ENCODE data around the gene DIRAS1.

Gene DIRAS1

GRCh38 chr19:2765376-2765775 lies 44.2 kb upstream of the DIRAS1 start:
- no peak overlapping the region for H3K27ac ChIP-seq (ENCODE audit: low read depth, low read length)
- H3K27me3 ChIP-seq (ENCODE audit: low read length) = no peaks in the 10 kb centered on the region
- H3K36me3 ChIP-seq (ENCODE audit: low read length) = no peaks in the 10 kb centered on the region
- H4K20me1 ChIP-seq (ENCODE audit: low read depth, low read length) = no peaks in the 10 kb centered on the region; the same call in 1 of the 2 replicates
- no peaks in the 10 kb centered on the region for H3K9me2 ChIP-seq (replicated peaks; ENCODE audit: insufficient read depth, low read length)
- no peaks in the 10 kb centered on the region for H3F3A ChIP-seq (ENCODE audit: insufficient read depth)
- no peak overlapping the region for H3K4me3 ChIP-seq (ENCODE audit: insufficient read depth, low read length, poor library complexity, severe bottlenecking)
- H3K9ac ChIP-seq (ENCODE audit: low read length) = no peak overlapping the region
- H3K9me3 ChIP-seq (ENCODE audit: insufficient read depth, low read length) = no peaks in the 10 kb centered on the region
- H3K4me2 ChIP-seq (ENCODE audit: low read depth, low read length, poor library complexity, severe bottlenecking) = no peak overlapping the region
- no peak overlapping the region for H2AFZ ChIP-seq (ENCODE audit: low read depth, low read length, severe bottlenecking)
- TF ChIP-seq, protein P1, sequence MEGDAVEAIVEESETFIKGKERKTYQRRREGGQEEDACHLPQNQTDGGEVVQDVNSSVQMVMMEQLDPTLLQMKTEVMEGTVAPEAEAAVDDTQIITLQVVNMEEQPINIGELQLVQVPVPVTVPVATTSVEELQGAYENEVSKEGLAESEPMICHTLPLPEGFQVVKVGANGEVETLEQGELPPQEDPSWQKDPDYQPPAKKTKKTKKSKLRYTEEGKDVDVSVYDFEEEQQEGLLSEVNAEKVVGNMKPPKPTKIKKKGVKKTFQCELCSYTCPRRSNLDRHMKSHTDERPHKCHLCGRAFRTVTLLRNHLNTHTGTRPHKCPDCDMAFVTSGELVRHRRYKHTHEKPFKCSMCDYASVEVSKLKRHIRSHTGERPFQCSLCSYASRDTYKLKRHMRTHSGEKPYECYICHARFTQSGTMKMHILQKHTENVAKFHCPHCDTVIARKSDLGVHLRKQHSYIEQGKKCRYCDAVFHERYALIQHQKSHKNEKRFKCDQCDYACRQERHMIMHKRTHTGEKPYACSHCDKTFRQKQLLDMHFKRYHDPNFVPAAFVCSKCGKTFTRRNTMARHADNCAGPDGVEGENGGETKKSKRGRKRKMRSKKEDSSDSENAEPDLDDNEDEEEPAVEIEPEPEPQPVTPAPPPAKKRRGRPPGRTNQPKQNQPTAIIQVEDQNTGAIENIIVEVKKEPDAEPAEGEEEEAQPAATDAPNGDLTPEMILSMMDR (IDR thresholded peaks at IDR 0.05; ENCODE audit: insufficient read depth, low read length, poor library complexity, severe bottlenecking) = no peak
- TF ChIP-seq EZH2phosphoT487 (conservative IDR thresholded peaks at IDR 0.05; ENCODE audit: low read length) = no peak
- peaks cover 13% of the 10 kb centered on the region for H3K79me2 ChIP-seq (ENCODE audit: insufficient read depth, low read length)

DNA sequence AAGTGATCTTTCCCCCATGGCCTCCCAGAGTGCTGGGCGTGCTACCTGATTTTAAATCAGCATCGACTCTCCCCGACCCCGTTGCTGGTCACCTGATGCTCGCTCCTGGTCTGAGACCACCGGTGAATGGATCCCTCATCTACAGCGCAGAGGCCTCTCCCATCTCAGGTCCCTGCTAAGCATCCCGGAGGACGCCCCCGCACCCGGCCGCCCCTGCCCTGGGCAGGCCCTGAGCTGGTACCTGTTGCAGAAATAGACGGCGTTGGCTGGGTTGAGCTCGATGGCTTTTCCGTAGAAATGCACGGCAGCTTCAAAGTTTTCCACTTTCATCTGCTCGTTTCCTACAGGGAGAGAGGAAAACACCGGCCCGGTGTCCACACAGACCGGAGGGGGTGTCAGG lies 43.8 kb upstream of the DIRAS1 start:
- no peaks in the 10 kb centered on the region for H3F3A ChIP-seq (ENCODE audit: insufficient read depth)
- no peak overlapping the region for H3K4me2 ChIP-seq (ENCODE audit: low read depth, low read length, poor library complexity, severe bottlenecking)
- no peak for TF ChIP-seq EZH2phosphoT487 (conservative IDR thresholded peaks at IDR 0.05; ENCODE audit: low read length)
- TF ChIP-seq, protein P1 (IDR thresholded peaks at IDR 0.05; ENCODE audit: insufficient read depth, low read length, poor library complexity, severe bottlenecking) = no peak
- H3K9me3 ChIP-seq (ENCODE audit: insufficient read depth, low read length) = no peaks in the 10 kb centered on the region
- H3K79me2 ChIP-seq (ENCODE audit: insufficient read depth, low read length) = peaks cover 8% of the 10 kb centered on the region
- no peaks in the 10 kb centered on the region for H3K27me3 ChIP-seq (ENCODE audit: low read length)
- H2AFZ ChIP-seq (ENCODE audit: low read depth, low read length, severe bottlenecking) = no peak overlapping the region
- H3K27ac ChIP-seq (ENCODE audit: low read depth, low read length) = no peak overlapping the region
- H3K9me2 ChIP-seq (replicated peaks; ENCODE audit: insufficient read depth, low read length) = no peaks in the 10 kb centered on the region
- no peaks in the 10 kb centered on the region for H3K36me3 ChIP-seq (ENCODE audit: low read length)
- H3K9ac ChIP-seq (ENCODE audit: low read length) = no peak overlapping the region
- H3K4me3 ChIP-seq (ENCODE audit: insufficient read depth, low read length, poor library complexity, severe bottlenecking) = no peak overlapping the region
- H4K20me1 ChIP-seq (ENCODE audit: low read depth, low read length) = no peaks in the 10 kb centered on the region

DNA sequence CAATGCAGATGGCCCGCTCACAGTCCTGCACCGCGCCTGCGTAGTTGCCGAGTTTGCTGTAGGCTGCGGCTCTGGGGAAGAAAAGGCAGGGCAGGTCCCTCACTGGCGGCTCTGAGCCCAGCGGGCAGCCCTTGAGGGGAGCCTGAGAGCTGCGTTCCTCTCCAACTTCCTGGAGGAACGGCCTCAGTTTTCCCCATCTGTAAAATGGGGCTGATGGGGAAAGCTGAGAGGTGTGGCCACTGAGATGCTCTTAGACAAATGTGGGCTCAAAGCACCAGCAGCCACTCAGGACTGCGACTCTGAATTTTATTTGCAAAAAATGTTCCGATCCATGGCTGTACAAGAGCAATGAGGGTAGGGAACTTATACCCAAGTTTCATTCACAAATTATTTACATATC lies 42.5 kb upstream of the DIRAS1 start:
- Histone ChIP-seq H3K9me2 (replicated peaks; ENCODE audit: insufficient read depth, low read length) (no peaks in the 10 kb centered on the region), H3K4me2 (ENCODE audit: low read depth, low read length, poor library complexity, severe bottlenecking) (no peak overlapping the region), H3K4me3 (ENCODE audit: insufficient read depth, low read length, poor library complexity, severe bottlenecking) (no peak overlapping the region), H2AFZ (ENCODE audit: low read depth, low read length, severe bottlenecking) (no peak overlapping the region), H3K36me3 (ENCODE audit: low read length) (no peaks in the 10 kb centered on the region), H4K20me1 (ENCODE audit: low read depth, low read length) (no peaks in the 10 kb centered on the region), H3K27me3 (ENCODE audit: low read length) (no peaks in the 10 kb centered on the region), H3K27ac (ENCODE audit: low read depth, low read length) (no peak overlapping the region), H3K9me3 (ENCODE audit: insufficient read depth, low read length) (no peaks in the 10 kb centered on the region), H3K79me2 (ENCODE audit: insufficient read depth, low read length) (0 out of 2 replicates have a peak, but pooled peaks cover under 1% of the 10 kb centered on the region), H3F3A (ENCODE audit: insufficient read depth) (no peaks in the 10 kb centered on the region), H3K9ac (ENCODE audit: low read length) (no peak overlapping the region)
- TF ChIP-seq, protein P1 (IDR thresholded peaks at IDR 0.05; ENCODE audit: insufficient read depth, low read length, poor library complexity, severe bottlenecking) = no peak
- no peak for TF ChIP-seq EZH2phosphoT487 (conservative IDR thresholded peaks at IDR 0.05; ENCODE audit: low read length)
